ENCODE results near the gene NEK9.
"Not testable (repeated sequence)": the region's sequence is repeated elsewhere in the genome, so short reads cannot be mapped to it uniquely, and the experiment has no call there.

Gene NEK9

GRCh38 chr14:75069121-75069810 is 57.6 kb downstream of the NEK9 start, which contains the start of gene ZC2HC1C:
Gene ZC2HC1C, plus strand, starts transcription at chr14:75069641. Its CDS starts 933 bp downstream, at chr14:75070574.
- H3K4me3 ChIP-seq (ENCODE audit: low read length) = peak within 1 kb of the TSS; percentile 79
- H4K20me1 ChIP-seq (ENCODE audit: control insufficient read depth, insufficient read depth, low read depth, low read length) = no peaks in the 10 kb centered on the region

DNA sequence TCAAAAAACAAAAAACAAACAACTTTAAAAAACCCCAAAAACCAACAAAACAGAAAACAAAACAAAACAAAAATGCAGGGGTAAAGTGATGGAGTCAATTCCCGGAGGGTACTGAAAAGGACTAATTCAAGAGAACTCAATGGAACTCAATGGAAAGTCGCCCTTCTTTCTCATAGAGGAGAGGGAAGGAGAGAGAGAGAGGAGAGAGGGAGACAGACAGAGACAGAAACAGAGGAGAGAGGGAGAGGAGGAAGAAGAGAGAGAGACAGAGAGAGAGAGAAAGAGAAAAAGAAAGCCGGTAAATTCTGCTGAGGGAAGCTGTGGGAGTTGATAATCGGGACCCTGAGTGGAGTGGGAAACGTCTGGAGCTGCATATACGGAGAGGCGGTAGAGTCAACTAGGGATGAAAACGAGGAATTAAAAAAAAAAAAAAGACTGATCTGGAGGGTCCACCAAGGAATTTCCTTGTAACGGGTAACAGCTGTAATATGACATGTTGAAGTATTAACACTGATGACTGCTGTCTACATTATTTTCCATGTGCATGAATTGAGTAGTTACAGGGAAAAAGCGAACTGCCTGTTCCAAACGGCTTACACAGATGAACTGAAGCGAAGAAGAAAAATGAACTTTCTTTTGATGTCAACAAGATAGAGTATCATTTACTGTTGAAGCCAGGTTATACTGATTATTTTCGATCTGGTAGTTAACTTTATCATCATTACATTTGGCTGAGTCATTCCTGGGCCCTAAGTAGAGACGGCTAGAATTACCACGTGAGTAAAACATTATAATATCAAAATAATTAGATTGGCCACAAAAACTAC is 58.3 kb downstream of the NEK9 start:
- no peak for TF ChIP-seq EZH2phosphoT487 (IDR thresholded peaks at IDR 0.05; ENCODE audit: borderline replicate concordance, low read length)
- TF ChIP-seq, protein P1, sequence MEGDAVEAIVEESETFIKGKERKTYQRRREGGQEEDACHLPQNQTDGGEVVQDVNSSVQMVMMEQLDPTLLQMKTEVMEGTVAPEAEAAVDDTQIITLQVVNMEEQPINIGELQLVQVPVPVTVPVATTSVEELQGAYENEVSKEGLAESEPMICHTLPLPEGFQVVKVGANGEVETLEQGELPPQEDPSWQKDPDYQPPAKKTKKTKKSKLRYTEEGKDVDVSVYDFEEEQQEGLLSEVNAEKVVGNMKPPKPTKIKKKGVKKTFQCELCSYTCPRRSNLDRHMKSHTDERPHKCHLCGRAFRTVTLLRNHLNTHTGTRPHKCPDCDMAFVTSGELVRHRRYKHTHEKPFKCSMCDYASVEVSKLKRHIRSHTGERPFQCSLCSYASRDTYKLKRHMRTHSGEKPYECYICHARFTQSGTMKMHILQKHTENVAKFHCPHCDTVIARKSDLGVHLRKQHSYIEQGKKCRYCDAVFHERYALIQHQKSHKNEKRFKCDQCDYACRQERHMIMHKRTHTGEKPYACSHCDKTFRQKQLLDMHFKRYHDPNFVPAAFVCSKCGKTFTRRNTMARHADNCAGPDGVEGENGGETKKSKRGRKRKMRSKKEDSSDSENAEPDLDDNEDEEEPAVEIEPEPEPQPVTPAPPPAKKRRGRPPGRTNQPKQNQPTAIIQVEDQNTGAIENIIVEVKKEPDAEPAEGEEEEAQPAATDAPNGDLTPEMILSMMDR (IDR thresholded peaks at IDR 0.05; ENCODE audit: low read depth, low read length, poor library complexity, severe bottlenecking) = no peak
- no peaks in the 10 kb centered on the region for H3K9me2 ChIP-seq (replicated peaks; ENCODE audit: control insufficient read depth, low read length)
- peaks cover 6% of the 10 kb centered on the region for H3F3A ChIP-seq (ENCODE audit: control insufficient read depth, insufficient read depth)
- 0 out of 2 replicates have a peak, but pooled peaks cover 2% of the 10 kb centered on the region for H3K27me3 ChIP-seq (ENCODE audit: control insufficient read depth, low read length)
- H3K79me2 ChIP-seq (ENCODE audit: control insufficient read depth, low read length) = peaks cover 11% of the 10 kb centered on the region
- peak overlapping the region; percentile 92 for H3K4me2 ChIP-seq (ENCODE audit: low read length)
- peak overlapping the region; percentile 17 for H3K27ac ChIP-seq (ENCODE audit: low read depth, low read length)
- H3K9me3 ChIP-seq (ENCODE audit: control insufficient read depth, insufficient read depth, low read length) = no peaks in the 10 kb centered on the region
- H3K36me3 ChIP-seq (ENCODE audit: control insufficient read depth, low read length) = no peaks in the 10 kb centered on the region
- H3K4me1 ChIP-seq (ENCODE audit: control insufficient read depth, low read length) = peaks cover 30% of the 10 kb centered on the region
- H3K4me3 ChIP-seq (ENCODE audit: low read length) = peak overlapping the region; percentile 79
- no peaks in the 10 kb centered on the region for H4K20me1 ChIP-seq (ENCODE audit: control insufficient read depth, insufficient read depth, low read depth, low read length)

More at GRCh38 chr14:75069121-75069810, 57.6 kb downstream of the NEK9 start, which contains the start of gene ZC2HC1C:
- TF ChIP-seq, protein P1 (IDR thresholded peaks at IDR 0.05; ENCODE audit: low read depth, low read length, poor library complexity, severe bottlenecking) = no peak
- no peak for TF ChIP-seq EZH2phosphoT487 (IDR thresholded peaks at IDR 0.05; ENCODE audit: borderline replicate concordance, low read length)
- Histone ChIP-seq H3K9me2 (replicated peaks; ENCODE audit: control insufficient read depth, low read length) (no peaks in the 10 kb centered on the region), H3K9me3 (ENCODE audit: control insufficient read depth, insufficient read depth, low read length) (no peaks in the 10 kb centered on the region), H3K4me1 (ENCODE audit: control insufficient read depth, low read length) (peaks cover 28% of the 10 kb centered on the region), H3K36me3 (ENCODE audit: control insufficient read depth, low read length) (no peaks in the 10 kb centered on the region), H3K79me2 (ENCODE audit: control insufficient read depth, low read length) (peaks cover 8% of the 10 kb centered on the region), H3F3A (ENCODE audit: control insufficient read depth, insufficient read depth) (peaks cover 6% of the 10 kb centered on the region), H3K27ac (ENCODE audit: low read depth, low read length) (peak within 1 kb of the TSS; percentile 17), H3K4me2 (ENCODE audit: low read length) (peak within 1 kb of the TSS; percentile 92), H3K27me3 (ENCODE audit: control insufficient read depth, low read length) (0 out of 2 replicates have a peak, but pooled peaks cover 2% of the 10 kb centered on the region)

DNA sequence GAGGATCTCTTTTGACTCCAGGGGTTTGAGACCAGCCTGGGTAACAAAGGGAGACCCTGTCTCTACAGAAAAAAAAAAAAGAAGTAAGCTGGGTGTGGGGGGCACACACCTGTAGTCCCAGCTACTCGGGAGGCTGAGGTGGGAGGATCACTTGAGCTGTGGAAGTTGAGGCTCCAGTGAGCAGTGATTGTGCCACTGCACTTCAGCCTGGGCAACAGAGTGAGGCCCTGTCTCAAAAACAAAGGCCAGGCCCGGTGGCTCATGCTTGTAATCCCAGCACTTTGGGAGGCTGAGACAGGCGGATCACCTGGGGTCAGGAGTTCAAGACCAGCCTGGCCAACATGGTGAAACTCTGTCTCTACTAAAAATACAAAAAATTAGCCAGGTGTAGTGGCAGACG is 59.1 kb downstream of the NEK9 start:
- Histone ChIP-seq H3K4me1 (ENCODE audit: control insufficient read depth, low read length) (peaks cover 32% of the 10 kb centered on the region), H3K4me3 (ENCODE audit: low read length) (peak overlapping the region; percentile 79), H3K79me2 (ENCODE audit: control insufficient read depth, low read length) (peaks cover 19% of the 10 kb centered on the region), H3K4me2 (ENCODE audit: low read length) (peak overlapping the region; percentile 92)
- H3F3A ChIP-seq (ENCODE audit: control insufficient read depth, insufficient read depth); H3K27ac ChIP-seq (ENCODE audit: low read depth, low read length); H3K27me3 ChIP-seq (ENCODE audit: control insufficient read depth, low read length); H3K9me3 ChIP-seq (ENCODE audit: control insufficient read depth, insufficient read depth, low read length); H3K9me2 ChIP-seq (replicated peaks; ENCODE audit: control insufficient read depth, low read length); H4K20me1 ChIP-seq (ENCODE audit: control insufficient read depth, insufficient read depth, low read depth, low read length); H3K36me3 ChIP-seq (ENCODE audit: control insufficient read depth, low read length): not testable (repeated sequence)

Data from DOHH2 (cell line).